Loucy (cell line): Measurements from ENCODE around the gene CAMKMT.

Experiments
- CTCF ChIP-seq: fragments of 200-600 bp; sonication (generic); conservative IDR thresholded peaks from 2 replicates; pipeline ENCODE4 v1.5.1; 2014; ENCODE audit warnings: mild to moderate bottlenecking, antibody characterized with exemption, low read length
- EZH2phosphoT487 ChIP-seq: fragments of 200-600 bp; IDR thresholded peaks from 2 replicates; pipeline ENCODE4 v1.6.1; 2018; ENCODE audit warnings: antibody characterized with exemption, mild to moderate bottlenecking, moderate library complexity, borderline replicate concordance

GRCh38 chr2:44679990-44680389 is 318.2 kb downstream of the CAMKMT start:
- TF ChIP-seq CTCF (no peak), EZH2phosphoT487 (no peak)
